Parathyroid adenoma (tissue), 2 donors: ENCODE results near the gene SNTB2.
"Not testable (repeated sequence)": the region's sequence is repeated elsewhere in the genome, so short reads cannot be mapped to it uniquely, and the experiment has no call there.

Source experiments
- H2AFZ ChIP-seq: fragments of 300-600 bp; sonication (generic); one replicate; pipeline ENCODE4 v1.7.0; 2017; ENCODE audit warnings: antibody characterized with exemption, mild to moderate bottlenecking
- H3K27ac ChIP-seq: fragments of 300-600 bp; sonication (generic); one replicate; pipeline ENCODE4 v1.7.0; 2017
- H3K27me3 ChIP-seq: fragments of 300-600 bp; sonication (generic); one replicate; pipeline ENCODE4 v1.7.0; 2017; ENCODE audit warnings: low read length; ENCODE audit not compliant: control insufficient read depth, insufficient read depth
- H3K36me3 ChIP-seq: fragments of 300-600 bp; sonication (generic); one replicate; pipeline ENCODE4 v1.7.0; 2017; ENCODE audit warnings: low read length; ENCODE audit not compliant: control insufficient read depth, insufficient read depth
- H3K4me1 ChIP-seq: fragments of 300-600 bp; sonication (generic); one replicate; pipeline ENCODE4 v1.7.0; 2017; ENCODE audit warnings: control low read depth
- H3K4me2 ChIP-seq: fragments of 300-600 bp; sonication (generic); one replicate; pipeline ENCODE4 v1.7.0; 2017; ENCODE audit warnings: low read length
- H3K4me3 ChIP-seq: fragments of 300-600 bp; sonication (generic); one replicate; pipeline ENCODE4 v1.7.0; 2017; ENCODE audit warnings: low read depth, low read length
- H3K79me2 ChIP-seq: fragments of 300-600 bp; sonication (generic); one replicate; pipeline ENCODE4 v1.7.0; 2017; ENCODE audit warnings: control low read depth
- H3K9ac ChIP-seq: fragments of 300-600 bp; sonication (generic); one replicate; pipeline ENCODE4 v1.7.0; 2017; ENCODE audit warnings: mild to moderate bottlenecking
- H3K9me3 ChIP-seq: fragments of 300-600 bp; sonication (generic); one replicate; pipeline ENCODE4 v1.7.0; 2017; ENCODE audit warnings: low read length; ENCODE audit not compliant: control insufficient read depth
- CTCF ChIP-seq: fragments of 300-600 bp; sonication (generic); IDR thresholded peaks from one replicate; pipeline ENCODE4 v1.7.0; 2017; ENCODE audit warnings: antibody characterized with exemption, mild to moderate bottlenecking
- donor health status: primary hyperparathyroidism.

SNTB2 gene

DNA sequence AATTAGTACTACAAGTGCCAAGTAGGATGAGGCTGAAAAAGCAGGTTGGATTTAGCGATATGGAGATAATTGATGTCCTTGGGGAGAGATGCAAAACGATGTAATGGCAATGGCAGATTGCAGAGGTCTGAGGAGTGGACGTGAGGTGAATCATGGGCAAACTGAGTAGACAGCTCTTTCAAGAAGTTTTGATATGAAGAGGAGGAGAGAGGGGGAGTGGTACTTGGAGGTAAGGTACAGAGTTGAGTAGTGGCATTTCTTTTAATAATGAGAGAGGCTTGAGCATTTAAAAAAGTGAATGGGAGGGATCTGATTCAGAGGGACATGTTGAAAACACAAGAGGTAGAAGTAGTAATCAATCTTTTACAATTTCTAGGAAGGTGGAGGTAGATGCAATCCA lies 106.4 kb downstream of the SNTB2 start:
- no peak for TF ChIP-seq CTCF
- H2AFZ ChIP-seq: no peak overlapping the region
- H3K4me1 ChIP-seq: no peaks in the 10 kb centered on the region
- H3K4me2 ChIP-seq: no peak overlapping the region
- H3K9ac ChIP-seq: no peak overlapping the region
- peaks cover 9% of the 10 kb centered on the region for H3K79me2 ChIP-seq
- no peaks in the 10 kb centered on the region for H3K9me3 ChIP-seq
- no peak overlapping the region for H3K27ac ChIP-seq
- H3K4me3 ChIP-seq: no peak overlapping the region
- H3K27me3 ChIP-seq: no peaks in the 10 kb centered on the region
- H3K36me3 ChIP-seq: no peaks in the 10 kb centered on the region

DNA sequence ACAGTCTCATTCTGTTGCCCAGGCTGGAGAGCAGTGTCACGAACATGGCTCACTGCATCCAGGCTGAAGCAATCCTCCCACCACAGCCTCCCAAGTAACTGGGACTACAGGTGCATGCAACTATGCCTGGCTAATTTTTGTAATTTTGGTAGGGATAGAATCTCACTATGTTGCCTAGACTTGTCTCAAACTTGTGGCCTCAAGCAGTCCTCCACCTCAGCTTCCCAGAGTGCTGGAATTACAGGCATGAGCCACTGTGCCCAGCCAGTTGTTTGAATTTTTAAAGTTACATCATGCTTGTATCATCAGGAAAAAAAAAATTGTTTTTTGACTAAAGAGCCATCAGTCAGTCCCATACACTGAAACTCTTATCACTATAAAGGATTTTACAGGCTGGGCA lies 107.1 kb downstream of the SNTB2 start:
- no peak overlapping the region for H3K4me3 ChIP-seq
- TF ChIP-seq CTCF: no peak
- H3K27ac ChIP-seq: no peak overlapping the region
- no peak overlapping the region for H3K9ac ChIP-seq
- H3K36me3 ChIP-seq: no peaks in the 10 kb centered on the region
- H3K9me3 ChIP-seq: no peaks in the 10 kb centered on the region
- no peaks in the 10 kb centered on the region for H3K4me1 ChIP-seq
- H3K4me2 ChIP-seq: no peak overlapping the region
- H2AFZ ChIP-seq: no peak overlapping the region
- no peaks in the 10 kb centered on the region for H3K27me3 ChIP-seq
- H3K79me2 ChIP-seq: peaks cover 6% of the 10 kb centered on the region

- H3K4me2 ChIP-seq, H3K27ac ChIP-seq, H3K9ac ChIP-seq, H3K36me3 ChIP-seq, H3K4me1 ChIP-seq, H3K27me3 ChIP-seq, H3K79me2 ChIP-seq, H3K4me3 ChIP-seq, H2AFZ ChIP-seq, H3K9me3 ChIP-seq: not testable (repeated sequence)
Measured at GRCh38 chr16:69296771-69297170, 109.8 kb downstream of the SNTB2 start.

DNA sequence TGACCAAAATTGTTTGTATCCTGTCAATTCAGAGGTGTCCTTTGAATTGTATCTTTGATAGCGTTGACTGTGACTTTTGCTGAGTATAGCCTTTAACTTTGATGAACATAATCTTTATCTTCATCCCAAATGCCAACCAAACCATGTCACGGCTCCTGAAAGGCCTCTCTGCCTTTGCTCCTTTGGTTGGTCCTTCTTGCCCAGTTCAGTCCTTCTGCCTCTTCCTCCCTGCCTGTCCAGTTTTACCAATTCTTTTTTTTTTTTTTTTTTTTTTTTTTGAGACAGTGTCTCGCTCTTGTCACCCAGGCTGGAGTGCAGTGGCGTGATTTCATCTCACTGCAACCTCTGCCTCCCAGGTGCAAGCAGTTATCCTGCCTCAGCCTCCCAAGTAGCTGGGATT lies 111.3 kb downstream of the SNTB2 start:
- H3K27me3 ChIP-seq: no peaks in the 10 kb centered on the region
- H3K4me2 ChIP-seq: no peak overlapping the region
- no peak overlapping the region for H2AFZ ChIP-seq
- peaks cover 3% of the 10 kb centered on the region for H3K79me2 ChIP-seq
- no peak overlapping the region for H3K9ac ChIP-seq
- H3K27ac ChIP-seq: no peak overlapping the region
- H3K4me1 ChIP-seq: no peaks in the 10 kb centered on the region
- no peaks in the 10 kb centered on the region for H3K9me3 ChIP-seq
- no peak overlapping the region for H3K4me3 ChIP-seq
- no peaks in the 10 kb centered on the region for H3K36me3 ChIP-seq
- TF ChIP-seq CTCF: no peak

DNA sequence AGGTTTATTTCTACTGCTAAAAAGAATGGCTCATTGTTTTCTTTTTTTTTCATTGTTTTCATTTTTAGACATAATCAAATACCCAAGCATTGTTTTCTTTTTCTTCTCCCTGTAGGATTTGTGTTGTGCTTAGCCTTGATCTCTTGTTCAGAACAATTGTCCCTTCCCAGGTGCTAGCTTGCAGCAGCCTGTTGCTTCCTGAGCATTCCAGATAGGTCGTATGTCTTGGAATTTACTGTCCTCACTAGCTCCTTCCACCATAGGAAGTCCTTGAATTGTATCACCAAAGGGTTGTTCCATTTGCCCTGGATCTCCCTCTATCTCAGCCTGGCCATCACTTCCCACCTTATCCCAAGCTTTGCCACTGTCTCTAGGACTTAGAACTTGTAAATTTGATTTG lies 114.2 kb downstream of the SNTB2 start:
- no peak for TF ChIP-seq CTCF
- H3K4me3 ChIP-seq: no peak overlapping the region
- no peak overlapping the region for H3K4me2 ChIP-seq
- no peak overlapping the region for H2AFZ ChIP-seq
- no peaks in the 10 kb centered on the region for H3K36me3 ChIP-seq
- no peak overlapping the region for H3K27ac ChIP-seq
- no peaks in the 10 kb centered on the region for H3K9me3 ChIP-seq
- H3K9ac ChIP-seq: no peak overlapping the region
- no peaks in the 10 kb centered on the region for H3K27me3 ChIP-seq
- H3K79me2 ChIP-seq: no peaks in the 10 kb centered on the region
- H3K4me1 ChIP-seq: no peaks in the 10 kb centered on the region
